Measurements from ENCODE around the gene TIMP4.

The TIMP4 gene

DNA sequence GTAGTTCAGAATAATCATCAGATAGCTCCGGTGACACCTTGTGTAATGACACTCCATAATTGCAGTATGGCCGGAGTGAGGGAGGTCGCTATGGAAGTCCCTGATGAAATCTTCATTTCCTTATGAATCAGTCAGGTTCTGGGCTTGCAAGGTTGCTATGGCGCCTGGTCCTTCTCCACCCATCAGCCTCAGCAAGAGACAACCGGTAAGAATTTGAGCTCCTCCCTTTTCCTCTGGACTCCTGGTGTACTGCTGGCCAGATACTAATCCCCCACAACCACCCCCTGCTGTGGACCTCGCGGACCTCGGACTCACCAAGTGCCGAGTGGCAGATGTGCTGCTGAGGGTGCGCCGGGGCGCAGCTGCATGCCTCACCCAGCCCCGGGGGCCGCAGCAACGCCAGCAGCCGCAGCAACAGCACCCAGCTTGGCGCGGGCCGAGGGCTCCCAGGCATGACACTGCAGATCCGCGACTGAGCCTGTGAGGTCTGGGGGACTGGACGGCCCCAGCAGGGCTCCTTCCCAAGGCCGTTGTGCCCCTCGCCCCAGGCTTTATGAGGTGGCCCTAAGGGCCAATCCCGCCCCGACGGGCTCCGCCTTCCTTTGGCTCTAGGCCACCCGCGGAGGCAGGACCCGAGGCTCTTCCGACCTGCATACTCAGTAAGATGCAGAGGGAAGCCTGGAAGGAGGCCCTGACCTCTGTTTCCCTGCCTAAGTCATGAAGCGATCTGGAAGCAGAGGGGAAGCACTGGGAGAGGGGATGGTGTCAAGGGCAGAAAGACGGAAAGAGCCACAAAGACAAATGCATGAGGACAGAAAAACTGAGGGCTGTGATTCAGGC is at the start of gene TIMP4:
Gene TIMP4 (minus strand): TSS at position 526 of the 840 bp plus-strand sequence. CDS start 72 bp downstream, at position 454.
- TF ChIP-seq CTCF (IDR thresholded peaks at IDR 0.05) (no peak), ZFX (IDR thresholded peaks at IDR 0.05; ENCODE audit: borderline replicate concordance) (no peak)
- H3K27ac ChIP-seq, result no peak within 1 kb of the TSS

GRCh38 chr3:12205171-12205570 is 46.5 kb upstream of the TIMP4 start:
- no peak overlapping the region for H3K27ac ChIP-seq
- TF ChIP-seq CTCF (IDR thresholded peaks at IDR 0.05) (no peak), ZFX (IDR thresholded peaks at IDR 0.05; ENCODE audit: borderline replicate concordance) (no peak)

GRCh38 chr3:12201813-12202212 is 43.1 kb upstream of the TIMP4 start:
- TF ChIP-seq ZFX (IDR thresholded peaks at IDR 0.05; ENCODE audit: borderline replicate concordance), result no peak
- no peak overlapping the region for H3K27ac ChIP-seq

- TF ChIP-seq ZFX (IDR thresholded peaks at IDR 0.05; ENCODE audit: borderline replicate concordance) (no peak), CTCF (IDR thresholded peaks at IDR 0.05) (no peak)
- H3K27ac ChIP-seq, result no peak overlapping the region
These were observed 39.6 kb upstream of the TIMP4 start for GRCh38 chr3:12198301-12198700.

DNA sequence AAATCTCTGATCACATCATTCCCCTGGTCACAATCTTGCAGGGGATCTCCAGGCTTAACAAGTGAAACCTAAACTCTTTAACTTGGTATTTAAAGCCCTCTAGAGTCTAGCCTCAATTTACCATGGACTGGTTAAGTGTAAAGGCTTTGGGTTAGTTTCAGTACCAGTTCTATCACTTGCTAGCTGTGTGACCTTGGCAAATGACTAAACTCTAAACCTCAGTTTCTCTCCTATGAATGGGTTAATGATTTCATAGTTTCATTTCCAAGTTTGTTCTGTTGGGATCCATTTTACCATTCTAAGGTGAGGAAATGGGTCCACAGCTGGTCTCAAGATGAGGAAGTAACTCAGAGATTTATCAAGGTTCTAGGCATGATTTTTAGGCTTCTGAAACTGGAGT is 38.8 kb upstream of the TIMP4 start:
- no peak overlapping the region for H3K27ac ChIP-seq

DNA sequence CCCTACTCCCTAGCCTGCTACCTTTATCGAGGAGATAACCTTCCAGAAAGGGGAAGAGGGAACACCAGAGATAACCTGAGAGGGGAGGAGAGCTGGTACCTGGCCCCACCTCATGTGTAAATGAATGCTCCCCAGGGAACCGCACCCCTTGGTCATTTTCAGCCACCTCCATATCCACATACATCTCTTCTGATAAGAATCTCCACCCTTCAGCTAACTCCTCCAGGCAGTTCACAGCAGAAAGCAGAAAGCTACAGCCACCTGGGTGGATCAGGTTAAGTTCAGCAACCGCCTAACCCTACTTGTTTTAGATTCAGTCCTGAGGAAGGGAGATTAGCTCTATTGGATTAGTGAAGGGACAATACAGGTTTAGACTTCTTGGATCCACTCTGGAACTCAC is 38.0 kb upstream of the TIMP4 start:
- no peak for TF ChIP-seq CTCF (IDR thresholded peaks at IDR 0.05)
- TF ChIP-seq ZFX (IDR thresholded peaks at IDR 0.05; ENCODE audit: borderline replicate concordance), result no peak
- no peak overlapping the region for H3K27ac ChIP-seq

More for the DNA sequence above, 38.8 kb upstream of the TIMP4 start:
- TF ChIP-seq ZFX (IDR thresholded peaks at IDR 0.05; ENCODE audit: borderline replicate concordance) (no peak), CTCF (IDR thresholded peaks at IDR 0.05) (no peak)

DNA sequence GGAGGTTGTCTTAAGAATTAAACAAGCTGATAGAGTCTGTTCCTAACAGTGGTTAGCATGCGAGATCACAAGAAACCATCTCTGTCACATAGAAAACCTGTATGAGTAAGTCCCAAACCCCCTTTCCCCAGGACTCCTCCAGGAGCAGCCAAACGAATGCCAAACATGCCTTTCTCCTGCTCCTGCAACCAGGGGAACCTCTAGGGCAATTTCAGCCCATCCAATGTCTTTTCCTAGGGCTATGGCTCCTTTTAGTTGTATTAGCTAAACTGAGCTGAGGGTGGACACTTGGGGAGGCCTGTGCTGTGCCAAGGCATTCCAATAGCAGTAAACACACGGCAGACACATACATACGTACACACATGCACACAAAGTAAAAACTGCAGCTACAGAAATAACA is 36.5 kb upstream of the TIMP4 start:
- H3K27ac ChIP-seq, result no peak overlapping the region
- TF ChIP-seq ZFX (IDR thresholded peaks at IDR 0.05; ENCODE audit: borderline replicate concordance) (no peak), CTCF (IDR thresholded peaks at IDR 0.05) (no peak)

Measured in 22Rv1 (cell line).